HUES6 (cell line): ENCODE results near the gene OR8J3.
"Not testable (repeated sequence)": the region's sequence is repeated elsewhere in the genome, so short reads cannot be mapped to it uniquely, and the experiment has no call there.

ENCODE experiments used
- H3K27ac ChIP-seq: 2 replicates; pipeline ENCODE4 v1.7.0; 2013; ENCODE audit warnings: low read depth, mild to moderate bottlenecking, low read length, inconsistent platforms
- H3K27me3 ChIP-seq: 2 replicates; pipeline ENCODE4 v1.6.1; 2013; ENCODE audit warnings: low read length; ENCODE audit not compliant: control insufficient read depth, insufficient read depth
- H3K36me3 ChIP-seq: 2 replicates; pipeline ENCODE4 v1.6.1; 2013; ENCODE audit warnings: low read length; ENCODE audit not compliant: control insufficient read depth, insufficient read depth
- H3K4me1 ChIP-seq: 2 replicates; pipeline ENCODE4 v1.6.1; 2013; ENCODE audit warnings: low read length; ENCODE audit not compliant: control insufficient read depth, insufficient read depth
- H3K4me3 ChIP-seq: 2 replicates; pipeline ENCODE4 v1.5.1; 2013; ENCODE audit warnings: low read depth, low read length
- H3K9ac ChIP-seq: one replicate; pipeline ENCODE4 v1.6.1; 2013; ENCODE audit warnings: mild to moderate bottlenecking, low read length
- H3K9me3 ChIP-seq: 2 replicates; pipeline ENCODE4 v1.6.1; 2013; ENCODE audit warnings: low read depth, low read length; ENCODE audit not compliant: control insufficient read depth, insufficient read depth

Gene OR8J3, protein sequence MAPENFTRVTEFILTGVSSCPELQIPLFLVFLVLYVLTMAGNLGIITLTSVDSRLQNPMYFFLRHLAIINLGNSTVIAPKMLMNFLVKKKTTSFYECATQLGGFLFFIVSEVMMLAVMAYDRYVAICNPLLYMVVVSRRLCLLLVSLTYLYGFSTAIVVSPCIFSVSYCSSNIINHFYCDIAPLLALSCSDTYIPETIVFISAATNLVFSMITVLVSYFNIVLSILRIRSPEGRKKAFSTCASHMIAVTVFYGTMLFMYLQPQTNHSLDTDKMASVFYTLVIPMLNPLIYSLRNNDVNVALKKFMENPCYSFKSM

DNA sequence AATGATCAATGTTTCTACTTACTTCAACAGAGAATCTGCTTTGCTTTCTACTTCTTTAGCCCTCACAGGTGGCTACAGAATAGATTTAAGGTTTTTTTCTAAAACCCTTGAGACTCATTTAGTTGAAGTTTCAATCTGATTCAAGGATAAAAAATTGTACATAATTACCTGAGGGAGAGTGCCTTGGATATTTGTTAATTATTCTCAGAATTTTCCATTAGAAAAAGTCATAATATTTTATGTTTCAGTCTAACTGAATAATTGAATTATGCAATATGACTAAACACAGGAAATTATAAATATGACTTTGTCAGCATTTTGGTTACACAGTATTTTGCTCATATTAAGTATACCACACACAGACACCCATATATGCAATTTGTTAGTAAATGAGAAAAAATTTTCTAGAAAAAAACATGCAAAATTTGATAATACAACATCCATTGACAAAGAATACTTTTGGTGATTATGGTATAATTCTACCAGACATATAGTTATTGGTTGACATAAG is at the start of gene OR8J3:
TSS of gene OR8J3 (minus strand) at position 51 of the 511 bp plus-strand sequence. CDS start 2,483 bp downstream, outside the sequence.
- Histone ChIP-seq H3K9me3 (peaks cover 8% of the 10 kb centered on the region; the same call in 1 of the 2 replicates), H3K4me1 (no peaks in the 10 kb centered on the region), H3K36me3 (no peaks in the 10 kb centered on the region), H3K27me3 (no peaks in the 10 kb centered on the region), H3K4me3 (no peak within 1 kb of the TSS), H3K9ac (no peak within 1 kb of the TSS), H3K27ac (no peak within 1 kb of the TSS)

DNA sequence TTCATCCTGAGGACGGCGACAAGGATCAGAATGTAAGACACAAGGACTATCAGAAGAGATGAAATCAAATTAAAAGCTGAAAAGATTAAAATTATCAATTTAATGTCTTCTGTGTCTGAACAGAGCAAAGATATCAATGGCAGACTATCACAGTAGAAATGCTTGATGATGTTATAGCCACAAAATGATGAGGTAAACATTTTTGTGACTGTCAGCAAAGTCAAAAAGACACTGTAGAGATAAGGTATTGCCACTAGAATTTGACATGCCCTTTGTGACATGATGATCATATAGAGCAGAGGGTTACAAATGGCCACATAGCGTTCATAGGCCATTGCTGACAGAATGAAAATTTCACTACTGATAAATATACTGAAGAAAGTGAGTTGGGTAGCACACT is 48.6 kb upstream of the OR8J3 start:
- no peaks in the 10 kb centered on the region for H3K27me3 ChIP-seq
- no peaks in the 10 kb centered on the region for H3K36me3 ChIP-seq
- no peak overlapping the region for H3K4me3 ChIP-seq
- peaks cover 6% of the 10 kb centered on the region; the same call in 1 of the 2 replicates for H3K9me3 ChIP-seq
- H3K9ac ChIP-seq, result no peak overlapping the region
- no peak overlapping the region for H3K27ac ChIP-seq
- no peaks in the 10 kb centered on the region for H3K4me1 ChIP-seq

DNA sequence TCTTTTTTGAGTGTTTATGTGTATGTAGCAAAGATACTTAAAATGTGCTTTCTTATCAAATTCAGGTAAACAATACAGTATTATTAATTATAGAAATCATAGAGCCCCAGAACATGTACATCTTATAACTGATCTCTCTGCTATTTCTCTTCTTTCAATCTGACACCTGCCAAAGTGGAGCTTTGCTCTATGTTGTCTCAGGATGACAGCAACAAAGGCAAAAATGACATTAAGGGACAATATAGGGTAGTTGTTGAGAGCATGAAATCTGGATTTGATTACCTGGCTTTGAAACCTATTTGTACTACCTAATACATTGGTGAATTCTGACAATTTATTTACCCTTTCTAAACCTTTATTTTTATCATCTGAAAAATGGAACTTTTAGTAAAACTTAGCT is 43.5 kb upstream of the OR8J3 start:
- Histone ChIP-seq H3K9me3 (peaks cover 15% of the 10 kb centered on the region), H3K27me3 (no peaks in the 10 kb centered on the region), H3K4me3 (no peak overlapping the region), H3K4me1 (no peaks in the 10 kb centered on the region), H3K36me3 (no peaks in the 10 kb centered on the region), H3K27ac (no peak overlapping the region), H3K9ac (no peak overlapping the region)

DNA sequence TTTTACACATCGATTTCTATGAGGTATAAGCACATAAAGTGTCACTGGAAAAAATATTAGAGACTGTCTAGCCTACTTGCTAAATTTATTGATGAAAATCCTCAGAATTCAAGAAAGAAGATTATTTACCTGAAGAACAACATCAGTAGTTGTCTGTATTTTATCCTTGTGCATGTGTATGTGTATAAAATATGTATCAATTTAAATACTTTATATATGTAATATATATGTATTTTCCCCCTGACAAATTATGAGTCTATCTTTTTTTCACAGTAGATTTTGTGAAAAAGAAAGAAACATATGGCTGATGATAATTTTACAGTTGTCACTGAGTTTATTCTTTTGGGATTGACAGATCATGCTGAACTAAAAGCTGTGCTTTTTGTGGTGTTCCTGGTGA is 36.3 kb upstream of the OR8J3 start, which contains the start of gene OR5J2:
TSS of gene OR5J2 (plus strand) at position 301 of the 400 bp plus-strand sequence. CDS start at position 301, 0 bp downstream.
- Histone ChIP-seq H3K36me3 (no peaks in the 10 kb centered on the region), H3K27ac (no peak within 1 kb of the TSS), H3K9me3 (peaks cover 20% of the 10 kb centered on the region), H3K9ac (no peak within 1 kb of the TSS), H3K4me3 (no peak within 1 kb of the TSS), H3K4me1 (no peaks in the 10 kb centered on the region), H3K27me3 (no peaks in the 10 kb centered on the region)

DNA sequence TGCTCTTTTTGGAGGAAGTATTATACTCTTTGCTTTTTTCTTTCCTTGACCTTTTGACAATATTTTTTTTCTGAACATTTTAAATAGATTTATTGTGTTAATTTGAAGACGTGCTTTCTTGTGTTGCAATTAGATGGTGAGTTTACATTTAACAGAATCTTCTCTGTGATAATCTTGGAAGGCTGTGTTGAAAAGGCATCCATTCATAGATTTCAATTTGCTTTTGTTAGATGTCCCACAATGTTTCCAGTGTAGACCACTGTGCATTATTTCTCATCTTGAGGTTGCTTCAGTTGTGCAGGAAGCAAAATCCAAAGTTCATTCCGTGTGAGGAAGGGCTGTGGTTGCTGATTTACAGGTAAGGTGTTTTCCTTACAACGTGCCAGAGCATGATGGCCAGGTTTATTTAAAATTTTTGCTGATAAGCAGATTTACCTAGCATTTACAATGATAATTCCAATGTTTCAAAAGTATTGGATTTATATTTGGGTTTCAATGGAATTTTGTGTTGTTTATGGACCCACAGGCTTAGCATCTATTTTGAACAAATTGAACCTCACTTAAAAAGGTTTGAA is 32.3 kb upstream of the OR8J3 start:
- Histone ChIP-seq H3K27ac (no peak overlapping the region), H3K4me3 (no peak overlapping the region), H3K27me3 (no peaks in the 10 kb centered on the region), H3K36me3 (no peaks in the 10 kb centered on the region), H3K4me1 (no peaks in the 10 kb centered on the region), H3K9me3 (0 out of 2 replicates have a peak, but pooled peaks cover 5% of the 10 kb centered on the region), H3K9ac (no peak overlapping the region)

DNA sequence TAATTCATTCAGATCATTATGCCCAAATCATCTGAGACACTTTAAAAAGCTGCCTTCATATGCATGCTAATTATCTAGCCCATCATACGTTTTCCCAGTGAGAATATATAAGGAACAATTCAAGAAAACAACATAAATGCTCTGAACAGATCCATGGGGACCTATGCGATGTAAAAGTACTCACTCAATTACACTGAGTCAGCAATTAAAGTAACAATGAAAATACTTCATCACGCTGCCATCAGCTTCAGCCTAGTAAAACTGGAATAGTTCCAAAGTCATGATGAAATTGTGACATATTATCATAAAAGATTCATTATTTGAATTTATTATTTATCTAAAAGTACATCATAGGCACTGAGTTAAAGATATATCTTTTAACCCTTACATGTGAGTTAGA is 23.8 kb upstream of the OR8J3 start:
- no peaks in the 10 kb centered on the region for H3K9me3 ChIP-seq
- H3K4me1 ChIP-seq, result no peaks in the 10 kb centered on the region
- H3K36me3 ChIP-seq, result no peaks in the 10 kb centered on the region
- no peaks in the 10 kb centered on the region for H3K27me3 ChIP-seq
- no peak overlapping the region for H3K4me3 ChIP-seq
- no peak overlapping the region for H3K9ac ChIP-seq
- H3K27ac ChIP-seq, result no peak overlapping the region

DNA sequence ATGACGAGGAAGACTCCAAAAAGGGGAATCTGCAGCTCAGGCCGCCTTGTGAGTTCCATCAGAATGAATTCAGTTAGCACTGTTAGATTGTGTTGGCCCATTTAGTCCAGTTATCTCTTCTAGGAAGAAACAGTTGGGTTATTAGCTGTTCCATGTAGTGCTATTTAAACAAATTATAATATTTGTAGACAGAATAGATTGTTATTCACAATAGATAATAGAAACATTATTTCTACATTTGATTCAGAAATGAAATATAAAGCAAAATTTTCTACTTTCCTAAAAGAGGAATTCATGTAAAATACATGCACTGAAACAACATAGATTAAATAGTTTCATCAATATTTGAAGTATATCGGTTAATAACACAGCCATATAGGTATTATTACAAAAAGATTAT is 20.2 kb upstream of the OR8J3 start, which contains the start of gene OR8K5:
TSS of gene OR8K5 (minus strand) at position 101 of the 400 bp plus-strand sequence. CDS start at position 101, 0 bp downstream.
- Histone ChIP-seq H3K4me1 (no peaks in the 10 kb centered on the region), H3K9me3 (peaks cover 5% of the 10 kb centered on the region), H3K9ac (no peak within 1 kb of the TSS), H3K36me3 (no peaks in the 10 kb centered on the region), H3K27ac (no peak within 1 kb of the TSS), H3K4me3 (no peak within 1 kb of the TSS), H3K27me3 (no peaks in the 10 kb centered on the region)

DNA sequence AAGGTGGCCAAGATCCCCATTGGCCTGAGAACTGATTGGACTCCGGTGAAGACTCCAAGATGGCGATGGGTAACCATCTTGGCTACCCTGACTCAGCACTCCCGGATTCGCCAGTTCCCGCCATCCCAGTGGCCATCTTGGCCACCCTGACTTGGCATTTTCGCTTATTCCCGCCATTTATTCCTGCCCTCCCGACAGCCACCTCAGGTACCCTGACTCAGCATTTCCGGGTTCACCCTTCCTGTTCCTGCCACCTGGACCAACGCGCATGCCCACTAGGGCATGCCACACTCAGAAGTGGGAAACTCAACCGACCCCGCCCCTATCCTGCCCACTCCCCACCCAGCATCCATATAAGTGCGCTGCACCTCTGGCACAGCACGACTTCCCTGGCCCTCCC is 12.3 kb upstream of the OR8J3 start:
- Histone ChIP-seq H3K27me3 (no peaks in the 10 kb centered on the region), H3K4me1 (no peaks in the 10 kb centered on the region), H3K9me3 (peaks cover 19% of the 10 kb centered on the region), H3K4me3 (no peak overlapping the region), H3K27ac (no peak overlapping the region), H3K36me3 (no peaks in the 10 kb centered on the region), H3K9ac (no peak overlapping the region)

DNA sequence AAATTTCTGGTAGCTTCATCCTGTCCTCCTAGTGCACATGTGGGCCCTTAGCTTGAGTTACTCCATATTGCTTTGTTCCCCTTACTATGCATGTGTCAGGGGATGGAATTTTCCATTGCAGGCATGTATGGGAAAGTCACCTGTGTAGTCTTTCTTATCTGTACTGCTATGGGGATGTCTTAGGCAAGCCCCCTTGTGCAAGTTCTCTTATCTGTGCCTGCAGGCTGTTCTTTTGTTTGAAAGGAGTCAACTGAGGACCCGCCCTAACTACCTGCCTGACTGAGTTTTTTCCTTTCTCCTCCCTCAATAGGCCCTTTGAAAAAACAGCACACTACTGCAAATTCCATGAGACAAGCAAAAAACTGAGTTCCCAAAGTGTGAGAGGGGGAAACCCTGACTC is 11.4 kb upstream of the OR8J3 start:
- Histone ChIP-seq H3K27me3 (no peaks in the 10 kb centered on the region), H3K9me3 (peaks cover 19% of the 10 kb centered on the region), H3K4me1 (no peaks in the 10 kb centered on the region), H3K4me3 (no peak overlapping the region), H3K36me3 (no peaks in the 10 kb centered on the region), H3K9ac (no peak overlapping the region), H3K27ac (no peak overlapping the region)

DNA sequence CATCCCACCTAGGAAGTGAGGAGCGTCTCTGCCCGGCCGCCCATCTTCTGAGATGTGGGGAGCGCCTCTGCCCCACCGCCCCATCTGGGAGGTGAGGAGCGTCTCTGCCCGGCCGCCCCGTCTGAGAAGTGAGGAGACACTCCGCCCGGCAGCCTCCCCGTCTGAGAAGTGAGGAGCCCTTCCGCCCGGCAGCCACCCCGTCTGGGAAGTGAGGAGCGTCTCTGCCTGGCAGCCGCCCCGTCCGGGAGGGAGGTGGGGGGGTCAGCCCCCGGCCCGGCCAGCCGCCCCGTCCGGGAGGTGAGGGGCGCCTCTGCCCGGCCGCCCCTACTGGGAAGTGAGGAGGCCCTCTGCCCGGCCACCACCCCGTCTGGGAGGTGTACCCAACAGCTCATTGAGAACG is 3.7 kb upstream of the OR8J3 start:
- H3K9me3 ChIP-seq, H3K9ac ChIP-seq, H3K4me3 ChIP-seq, H3K27ac ChIP-seq, H3K36me3 ChIP-seq, H3K4me1 ChIP-seq, H3K27me3 ChIP-seq: not testable (repeated sequence)

DNA sequence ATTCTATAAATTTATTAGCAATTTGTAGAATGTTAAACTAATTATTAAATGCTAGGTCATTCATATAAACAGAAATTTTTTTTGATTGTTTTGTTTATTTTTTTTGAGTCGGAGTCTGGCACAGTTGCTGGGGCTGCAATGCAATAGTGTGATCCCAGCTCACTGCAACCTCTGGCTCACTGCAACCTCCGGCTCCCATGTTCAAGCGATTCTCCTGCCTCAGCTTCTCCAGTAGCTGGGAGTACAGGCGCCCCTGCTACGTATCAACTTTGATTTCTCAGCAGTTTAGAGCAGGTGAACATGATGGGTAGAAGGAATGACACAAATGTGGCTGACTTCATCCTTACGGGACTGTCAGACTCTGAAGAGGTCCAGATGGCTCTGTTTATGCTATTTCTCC is 17.9 kb downstream of the OR8J3 start, which contains the start of gene OR8H3:
TSS of gene OR8H3 (plus strand) at position 301 of the 400 bp plus-strand sequence. CDS start at position 301, 0 bp downstream.
- no peaks in the 10 kb centered on the region for H3K36me3 ChIP-seq
- no peaks in the 10 kb centered on the region for H3K27me3 ChIP-seq
- H3K4me3 ChIP-seq, result no peak within 1 kb of the TSS
- no peaks in the 10 kb centered on the region for H3K9me3 ChIP-seq
- H3K9ac ChIP-seq, result no peak within 1 kb of the TSS
- H3K27ac ChIP-seq, result no peak within 1 kb of the TSS
- no peaks in the 10 kb centered on the region for H3K4me1 ChIP-seq
